LNCaP clone FGC (cell line): ENCODE results near the gene RNASEH2A.
A peak's percentile ranks its signal among the peaks of the same experiment; 100 is the strongest.

ENCODE experiments used
- DNase-seq: peaks from one replicate; pipeline ENCODE4 v3.0.0-alpha.2; 2011; ENCODE audit warnings: low read depth
- H3K4me3 ChIP-seq: 2 replicates; pipeline ENCODE4 v1.5.1; 2011; ENCODE audit warnings: mild to moderate bottlenecking, low read depth, low read length, control low read depth
- TF ChIP-seq, protein P1 (sequence below): IDR thresholded peaks from 2 replicates; pipeline ENCODE4 v1.5.1; 2012; ENCODE audit warnings: mild to moderate bottlenecking; ENCODE audit not compliant: control insufficient read depth, insufficient read depth; ENCODE audit errors: extremely low read depth

RNASEH2A gene

DNA sequence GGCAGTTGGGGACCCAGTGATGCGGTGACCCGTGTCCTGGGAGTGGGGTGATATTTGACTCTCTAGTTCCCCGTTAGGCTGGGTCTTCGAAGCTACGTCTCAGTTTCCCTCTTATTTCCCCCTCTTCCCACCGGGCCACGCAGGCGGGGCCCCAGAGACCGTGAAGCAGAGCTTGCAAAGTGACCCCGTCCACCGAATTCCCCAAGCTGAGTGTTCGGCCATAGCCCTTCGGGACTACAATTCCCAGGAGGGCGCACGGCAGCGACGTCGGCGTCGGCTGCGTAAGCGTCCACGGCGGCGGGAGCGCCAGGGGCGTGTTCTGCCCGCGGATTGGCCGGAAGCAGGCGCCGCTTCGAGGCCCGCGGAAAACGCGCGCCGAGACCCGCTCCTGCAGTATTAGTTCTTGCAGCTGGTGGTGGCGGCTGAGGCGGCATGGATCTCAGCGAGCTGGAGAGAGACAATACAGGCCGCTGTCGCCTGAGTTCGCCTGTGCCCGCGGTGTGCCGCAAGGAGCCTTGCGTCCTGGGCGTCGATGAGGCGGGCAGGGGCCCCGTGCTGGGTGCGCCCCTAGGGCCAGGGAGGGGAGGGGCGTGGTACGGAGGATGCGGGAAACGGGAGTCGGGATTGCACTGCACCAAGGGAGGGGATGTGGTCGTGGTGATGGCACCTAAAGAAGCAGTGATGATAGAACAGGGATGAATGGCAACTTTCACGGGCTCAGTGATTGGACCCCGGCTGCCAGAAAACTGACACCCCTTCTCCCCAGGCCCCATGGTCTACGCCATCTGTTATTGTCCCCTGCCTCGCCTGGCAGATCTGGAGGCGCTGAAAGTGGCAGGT is at the start of gene RNASEH2A:
RNASEH2A (plus strand) TSS at position 343 of the 840 bp plus-strand sequence; CDS start at position 433, 90 bp downstream.
- DNase-seq, result peak; percentile 52
- H3K4me3 ChIP-seq, result peak within 1 kb of the TSS; percentile 68
- TF ChIP-seq, protein P1, sequence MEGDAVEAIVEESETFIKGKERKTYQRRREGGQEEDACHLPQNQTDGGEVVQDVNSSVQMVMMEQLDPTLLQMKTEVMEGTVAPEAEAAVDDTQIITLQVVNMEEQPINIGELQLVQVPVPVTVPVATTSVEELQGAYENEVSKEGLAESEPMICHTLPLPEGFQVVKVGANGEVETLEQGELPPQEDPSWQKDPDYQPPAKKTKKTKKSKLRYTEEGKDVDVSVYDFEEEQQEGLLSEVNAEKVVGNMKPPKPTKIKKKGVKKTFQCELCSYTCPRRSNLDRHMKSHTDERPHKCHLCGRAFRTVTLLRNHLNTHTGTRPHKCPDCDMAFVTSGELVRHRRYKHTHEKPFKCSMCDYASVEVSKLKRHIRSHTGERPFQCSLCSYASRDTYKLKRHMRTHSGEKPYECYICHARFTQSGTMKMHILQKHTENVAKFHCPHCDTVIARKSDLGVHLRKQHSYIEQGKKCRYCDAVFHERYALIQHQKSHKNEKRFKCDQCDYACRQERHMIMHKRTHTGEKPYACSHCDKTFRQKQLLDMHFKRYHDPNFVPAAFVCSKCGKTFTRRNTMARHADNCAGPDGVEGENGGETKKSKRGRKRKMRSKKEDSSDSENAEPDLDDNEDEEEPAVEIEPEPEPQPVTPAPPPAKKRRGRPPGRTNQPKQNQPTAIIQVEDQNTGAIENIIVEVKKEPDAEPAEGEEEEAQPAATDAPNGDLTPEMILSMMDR, result no peak

DNA sequence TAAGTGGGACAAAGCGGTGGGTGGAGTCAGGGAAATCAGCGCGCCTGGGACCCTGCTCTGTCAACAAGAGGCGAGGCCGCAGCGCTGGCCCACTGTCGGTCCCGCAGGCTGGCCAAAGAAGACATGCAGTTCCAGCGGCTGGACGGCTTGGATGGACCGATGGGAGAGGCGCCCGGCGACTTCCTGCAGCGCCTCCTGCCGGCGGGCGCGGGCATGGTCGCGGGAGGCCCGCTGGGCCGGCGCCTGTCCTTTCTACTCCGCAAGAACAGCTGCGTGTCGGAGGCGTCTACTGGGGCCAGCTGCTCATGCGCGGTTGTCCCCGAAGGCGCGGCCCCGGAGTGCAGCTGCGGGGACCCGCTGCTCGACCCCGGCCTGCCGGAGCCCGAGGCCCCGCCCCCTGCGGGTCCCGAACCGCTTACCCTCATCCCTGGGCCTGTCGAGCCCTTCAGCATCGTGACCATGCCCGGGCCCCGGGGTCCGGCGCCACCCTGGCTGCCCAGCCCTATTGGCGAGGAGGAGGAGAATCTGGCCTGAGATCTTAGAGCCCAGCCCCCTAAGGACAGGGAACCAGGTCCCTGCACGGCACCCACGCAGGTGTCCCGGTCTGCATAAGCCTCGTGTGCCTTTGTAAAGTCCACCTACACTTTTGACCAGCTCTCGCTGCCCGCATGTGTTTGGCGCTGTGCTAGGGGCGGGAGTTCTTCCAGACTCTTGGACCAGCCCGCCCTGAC is 48.7 kb upstream of the RNASEH2A start:
- TF ChIP-seq, protein P1, result peak; percentile 88
- 0 out of 2 replicates have a peak overlapping the region, but pooled peaks have one; percentile 18 for H3K4me3 ChIP-seq
- DNase-seq, result peak; percentile 23

DNA sequence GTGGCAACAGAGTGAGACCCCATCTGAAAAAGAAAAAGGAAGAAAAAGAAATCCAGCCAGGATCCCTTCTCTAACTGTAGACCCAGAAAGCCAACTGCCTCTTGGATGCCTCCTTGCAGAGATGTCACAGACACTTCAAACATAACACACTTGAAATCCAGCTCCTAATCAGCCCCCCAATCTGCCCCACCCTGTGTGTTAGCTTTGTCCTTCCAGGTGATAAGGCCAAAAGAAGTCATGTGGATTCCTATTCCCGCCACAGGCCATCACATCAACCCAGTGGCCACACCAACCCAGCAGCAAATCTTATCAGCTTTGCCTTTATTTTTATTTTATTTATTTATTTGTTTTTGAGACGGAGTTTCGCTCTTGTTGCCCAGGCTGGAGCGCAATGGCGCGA is 46.7 kb upstream of the RNASEH2A start:
- TF ChIP-seq, protein P1, result no peak
- no peak for DNase-seq
- no peak overlapping the region for H3K4me3 ChIP-seq

DNA sequence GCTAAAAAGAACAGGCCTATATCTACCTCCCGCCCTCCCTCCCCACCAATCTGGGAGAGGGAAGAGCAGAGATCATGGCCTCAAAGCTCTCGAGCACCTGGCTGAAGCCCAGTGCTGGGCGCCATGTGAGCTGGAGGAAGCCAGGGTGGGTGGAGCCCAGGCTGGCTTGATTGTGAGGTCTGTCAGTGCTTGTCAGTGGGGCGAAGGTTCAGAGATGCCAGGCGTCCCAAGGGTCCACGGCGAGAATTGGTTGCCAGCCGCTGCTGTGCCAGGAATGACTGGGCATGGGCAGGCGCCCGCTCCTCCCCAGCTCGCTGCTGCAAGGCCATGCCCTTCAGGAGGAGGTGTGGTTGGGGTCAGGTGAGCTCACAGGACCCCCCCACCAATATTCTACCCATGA is 43.3 kb upstream of the RNASEH2A start:
- TF ChIP-seq, protein P1, result no peak
- H3K4me3 ChIP-seq, result no peak overlapping the region
- no peak for DNase-seq

DNA sequence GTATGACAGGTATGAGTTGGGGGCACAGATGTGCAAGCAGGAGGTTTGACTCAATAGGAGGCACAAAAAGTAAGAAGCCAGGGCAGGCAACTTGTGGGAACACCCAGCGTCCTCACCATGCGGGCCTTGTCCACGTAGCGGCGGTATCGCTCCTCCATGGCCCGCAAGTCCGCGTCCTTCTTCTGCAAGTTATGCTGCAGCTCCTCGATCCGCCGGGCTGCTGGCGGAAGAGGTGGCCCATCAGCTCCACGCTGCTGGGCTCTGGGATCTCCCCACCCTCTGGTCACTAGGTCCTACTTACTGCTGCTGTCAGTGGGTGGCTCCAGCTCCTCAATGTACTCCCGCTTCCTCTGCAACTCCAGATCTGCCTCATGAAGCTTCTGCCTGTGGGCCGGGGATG is 41.7 kb upstream of the RNASEH2A start:
- no peak for DNase-seq
- TF ChIP-seq, protein P1, result no peak
- H3K4me3 ChIP-seq, result no peak overlapping the region

DNA sequence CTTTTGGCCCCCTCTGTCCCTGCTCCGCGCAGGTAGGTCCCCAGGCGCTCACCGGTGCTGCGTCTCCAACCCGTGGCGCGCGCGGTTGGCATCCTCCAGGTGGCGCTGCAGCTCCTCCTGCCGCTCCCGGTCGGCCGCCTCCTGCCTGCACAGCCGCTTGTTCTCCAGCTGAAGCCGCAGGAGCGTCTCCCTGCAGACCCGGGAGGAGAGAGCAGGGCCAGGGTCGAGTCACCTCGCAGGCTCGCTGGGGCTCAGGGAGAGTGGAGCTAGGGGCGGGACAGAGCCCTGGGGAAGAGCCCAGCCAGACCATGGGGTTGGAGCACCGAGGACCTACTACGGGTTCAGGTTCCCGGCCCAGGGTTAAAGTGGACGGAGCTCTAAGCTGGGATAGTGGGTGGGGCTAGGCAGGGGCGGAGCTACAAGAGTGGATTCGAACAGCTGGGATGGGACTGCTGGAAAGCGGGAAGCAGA is 40.3 kb upstream of the RNASEH2A start:
- no peak for DNase-seq
- peak overlapping the region; percentile 30 for H3K4me3 ChIP-seq
- TF ChIP-seq, protein P1, result peak; percentile 75
